HepG2 (cell line): ENCODE results near the gene ARFGEF2. TPM values are rescaled to one million over a fixed set of nuclear protein-coding genes. Genes with fewer than 3 reads are reported as not detected.

Experiments used
- ARID2 ChIP-seq: sonication (generic); formaldehyde crosslinking; IDR thresholded peaks from 2 replicates; pipeline ENCODE4 v1.8.1; 2022; ENCODE audit warnings: mild to moderate bottlenecking, missing genetic modification reagents, borderline replicate concordance
- DNMT3B ChIP-seq: conservative IDR thresholded peaks from 2 replicates; pipeline ENCODE4 v1.6.1; 2016; ENCODE audit warnings: missing biosample characterization, control low read depth
- KLF13 ChIP-seq: sonication (generic); formaldehyde crosslinking; IDR thresholded peaks from 2 replicates; pipeline ENCODE4 v1.4.0; 2020; ENCODE audit warnings: mild to moderate bottlenecking, missing genetic modification reagents
- MAFK ChIP-seq, 2 experiments: IDR thresholded peaks in 1 of 2; conservative IDR thresholded peaks in 1 of 2; 2 replicates each; pipeline ENCODE4 v1.6.1; 2011; ENCODE audit warnings: improper control_type of control experiment in 2 of 2, low read length in 2 of 2
- MTERF4 ChIP-seq: sonication (generic); formaldehyde crosslinking; IDR thresholded peaks from 2 replicates; pipeline ENCODE4 v1.8.0; 2023; ENCODE audit warnings: mild to moderate bottlenecking, missing genetic modification reagents
- RAD21 ChIP-seq: fragments of 450-650 bp; formaldehyde crosslinking; IDR thresholded peaks from 2 replicates; pipeline ENCODE4 v1.5.0; 2020; ENCODE audit warnings: mild to moderate bottlenecking
- SIN3A ChIP-seq: IDR thresholded peaks from 2 replicates; pipeline ENCODE4 v1.6.1; 2011; ENCODE audit warnings: low read depth, mild to moderate bottlenecking, control low read depth, low read length, borderline replicate concordance
- SP1 ChIP-seq, 2 experiments: fragments of 450-650 bp in 1 of 2; sonication (generic) in 1 of 2; formaldehyde crosslinking in 1 of 2; IDR thresholded peaks; 2 replicates each; pipeline versions ENCODE4 v1.4.0 to v1.6.1; 2016 to 2020; ENCODE audit warnings: missing genetic modification reagents in 1 of 2
- STAG1 ChIP-seq: sonication (generic); formaldehyde crosslinking; IDR thresholded peaks from 2 replicates; pipeline ENCODE4 v1.4.0; 2020; ENCODE audit warnings: missing genetic modification reagents
- ZNF556 ChIP-seq: sonication (generic); formaldehyde crosslinking; IDR thresholded peaks from 2 replicates; pipeline ENCODE4 v1.4.0; 2020; ENCODE audit warnings: mild to moderate bottlenecking, missing genetic modification reagents, borderline replicate concordance
- ZNF639 ChIP-seq: conservative IDR thresholded peaks from 2 replicates; pipeline ENCODE4 v1.6.1; 2018; ENCODE audit warnings: missing genetic modification reagents
- ZNF761 ChIP-seq: sonication (generic); formaldehyde crosslinking; conservative IDR thresholded peaks from 2 replicates; pipeline ENCODE4 v1.4.0; 2020; ENCODE audit warnings: mild to moderate bottlenecking, missing genetic modification reagents
- ZNF782 ChIP-seq: sonication (generic); formaldehyde crosslinking; IDR thresholded peaks from 2 replicates; pipeline ENCODE4 v1.4.0; 2020; ENCODE audit warnings: missing genetic modification reagents, mild to moderate bottlenecking, borderline replicate concordance
- ZSCAN30 ChIP-seq: sonication (generic); formaldehyde crosslinking; IDR thresholded peaks from 2 replicates; pipeline ENCODE4 v1.5.0; 2020; ENCODE audit warnings: mild to moderate bottlenecking, missing genetic modification reagents
- polyA plus RNA-seq, 8 experiments: library from polyadenylated mRNA; depleted of rRNA in 3 of 8; stranded (reverse) in 7 of 8; unstranded in 1 of 8; fragments of >200 nt; fragmentation: Illumina TruSeq in 4 of 8; extraction: Trizol in 4 of 8; gene quantifications; 2 replicates each; pipeline versions ENCODE4 v1.2.1 to v1.2.3, GENCODE V29; 2011 to 2016; ENCODE audit warnings: low read depth in 4 of 8, missing spikeins in 1 of 8, mixed read lengths in 1 of 8; ENCODE audit not compliant: insufficient read depth in 1 of 8
- total RNA-seq, 5 experiments: library from RNA; depleted of rRNA; stranded (reverse); fragments of >200 nt; fragmentation: Illumina TruSeq; extraction: Trizol; gene quantifications; 2 replicates each; pipeline ENCODE4 v1.2.3, GENCODE V29; 2016; ENCODE audit warnings: low read depth in 1 of 5
- TF ChIP-seq, protein P1 (sequence below): sonication (generic); formaldehyde crosslinking; IDR thresholded peaks from 2 replicates; pipeline ENCODE4 v1.4.0; 2020; ENCODE audit warnings: low read depth, mild to moderate bottlenecking, missing genetic modification reagents
- TF ChIP-seq, protein P2 (sequence below): sonication (generic); formaldehyde crosslinking; IDR thresholded peaks from 2 replicates; pipeline ENCODE4 v1.4.0; 2020; ENCODE audit warnings: missing genetic modification reagents, mild to moderate bottlenecking, borderline replicate concordance
- TF ChIP-seq, protein P3 (sequence below): sonication (generic); formaldehyde crosslinking; IDR thresholded peaks from 2 replicates; pipeline ENCODE4 v1.4.0; 2020; ENCODE audit warnings: missing genetic modification reagents

ARFGEF2 gene
- total and polyA plus RNA-seq, 2 of the 13 experiments (the other 11 are each of a cell fraction or from before 2014, with no cell fraction given), result 44.0 to 60.8 TPM

DNA sequence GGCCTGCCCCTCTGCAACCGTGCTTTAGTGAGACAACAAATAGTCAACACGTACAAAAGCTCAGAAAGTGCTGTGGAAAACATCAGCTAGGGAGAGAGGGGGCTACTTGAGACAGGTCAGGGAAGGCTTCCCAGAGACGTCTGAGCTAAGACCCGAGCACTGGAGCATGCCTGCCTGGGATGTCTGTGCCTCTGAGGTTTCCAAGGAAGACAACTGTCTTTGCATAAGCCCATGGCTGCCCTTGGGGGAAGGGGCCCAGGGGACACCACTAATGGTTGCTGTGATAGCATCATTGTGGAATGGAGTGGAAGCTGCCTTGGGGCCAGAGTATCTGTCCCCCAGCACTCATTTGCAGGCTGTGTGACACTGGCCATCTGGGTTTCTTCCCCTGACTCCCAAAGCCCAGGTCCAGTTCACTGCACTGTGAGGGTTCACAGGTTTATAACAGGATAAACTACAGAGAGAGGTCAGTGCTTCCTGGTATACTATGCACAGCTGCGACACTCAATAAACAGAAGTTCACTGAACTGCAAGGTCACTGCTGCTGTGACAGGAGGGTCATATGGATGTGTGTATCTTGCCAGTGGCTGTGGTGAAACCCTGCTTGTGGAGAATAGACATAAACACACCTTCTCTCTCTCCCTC is 1.5 kb upstream of the ARFGEF2 start (continued):
- TF ChIP-seq, protein P1, sequence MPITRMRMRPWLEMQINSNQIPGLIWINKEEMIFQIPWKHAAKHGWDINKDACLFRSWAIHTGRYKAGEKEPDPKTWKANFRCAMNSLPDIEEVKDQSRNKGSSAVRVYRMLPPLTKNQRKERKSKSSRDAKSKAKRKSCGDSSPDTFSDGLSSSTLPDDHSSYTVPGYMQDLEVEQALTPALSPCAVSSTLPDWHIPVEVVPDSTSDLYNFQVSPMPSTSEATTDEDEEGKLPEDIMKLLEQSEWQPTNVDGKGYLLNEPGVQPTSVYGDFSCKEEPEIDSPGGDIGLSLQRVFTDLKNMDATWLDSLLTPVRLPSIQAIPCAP, result no peak
- TF ChIP-seq DNMT3B (CRISPR knock-in tag) (no peak), MAFK (conservative IDR thresholded peaks at IDR 0.05 in 1 of 2, IDR thresholded peaks at IDR 0.05 in 1 of 2; ENCODE audit: low read length in 2 of 2) (no peak; a peak in 2 of 4 replicates), RAD21 (peak; percentile 40), KLF13 (peak; percentile 87), ZNF782 (CRISPR knock-in tag) (peak; percentile 88; the same call in 1 of the 2 replicates), MTERF4 (CRISPR knock-in tag) (no peak), ZNF556 (CRISPR knock-in tag) (peak; percentile 85; the same call in 1 of the 2 replicates), ARID2 (CRISPR knock-in tag) (no peak), STAG1 (CRISPR knock-in tag) (peak; percentile 12; the same call in 1 of the 2 replicates), ZNF761 (no peak), SIN3A (peak; percentile 98), ZNF639 (CRISPR knock-in tag) (no peak; the same call in 1 of the 2 replicates), SP1 (IDR thresholded peaks at IDR 0.05) (no peak), SP1 (CRISPR knock-in tag; IDR thresholded peaks at IDR 0.05) (no peak), ZSCAN30 (no peak)
- TF ChIP-seq, protein P2, sequence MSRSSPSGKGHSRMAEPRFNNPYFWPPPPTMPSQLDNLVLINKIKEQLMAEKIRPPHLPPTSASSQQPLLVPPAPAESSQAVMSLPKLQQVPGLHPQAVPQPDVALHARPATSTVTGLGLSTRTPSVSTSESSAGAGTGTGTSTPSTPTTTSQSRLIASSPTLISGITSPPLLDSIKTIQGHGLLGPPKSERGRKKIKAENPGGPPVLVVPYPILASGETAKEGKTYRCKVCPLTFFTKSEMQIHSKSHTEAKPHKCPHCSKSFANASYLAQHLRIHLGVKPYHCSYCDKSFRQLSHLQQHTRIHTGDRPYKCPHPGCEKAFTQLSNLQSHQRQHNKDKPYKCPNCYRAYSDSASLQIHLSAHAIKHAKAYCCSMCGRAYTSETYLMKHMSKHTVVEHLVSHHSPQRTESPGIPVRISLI (CRISPR knock-in tag), result peak; percentile 43; the same call in 1 of the 2 replicates
- TF ChIP-seq, protein P3, sequence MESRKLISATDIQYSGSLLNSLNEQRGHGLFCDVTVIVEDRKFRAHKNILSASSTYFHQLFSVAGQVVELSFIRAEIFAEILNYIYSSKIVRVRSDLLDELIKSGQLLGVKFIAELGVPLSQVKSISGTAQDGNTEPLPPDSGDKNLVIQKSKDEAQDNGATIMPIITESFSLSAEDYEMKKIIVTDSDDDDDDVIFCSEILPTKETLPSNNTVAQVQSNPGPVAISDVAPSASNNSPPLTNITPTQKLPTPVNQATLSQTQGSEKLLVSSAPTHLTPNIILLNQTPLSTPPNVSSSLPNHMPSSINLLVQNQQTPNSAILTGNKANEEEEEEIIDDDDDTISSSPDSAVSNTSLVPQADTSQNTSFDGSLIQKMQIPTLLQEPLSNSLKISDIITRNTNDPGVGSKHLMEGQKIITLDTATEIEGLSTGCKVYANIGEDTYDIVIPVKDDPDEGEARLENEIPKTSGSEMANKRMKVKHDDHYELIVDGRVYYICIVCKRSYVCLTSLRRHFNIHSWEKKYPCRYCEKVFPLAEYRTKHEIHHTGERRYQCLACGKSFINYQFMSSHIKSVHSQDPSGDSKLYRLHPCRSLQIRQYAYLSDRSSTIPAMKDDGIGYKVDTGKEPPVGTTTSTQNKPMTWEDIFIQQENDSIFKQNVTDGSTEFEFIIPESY, result no peak
- TF ChIP-seq, all 625 proteins: peak for 298
